EL (cell line): ENCODE results near the gene SAMD3.
A peak's percentile ranks its signal among the peaks of the same experiment; 100 is the strongest.
"Not testable (repeated sequence)": the region's sequence is repeated elsewhere in the genome, so short reads cannot be mapped to it uniquely, and the experiment has no call there.

ENCODE experiments used
- DNase-seq: peaks from one replicate; pipeline ENCODE4 v3.0.0-alpha.2; 2016

The SAMD3 gene

DNA sequence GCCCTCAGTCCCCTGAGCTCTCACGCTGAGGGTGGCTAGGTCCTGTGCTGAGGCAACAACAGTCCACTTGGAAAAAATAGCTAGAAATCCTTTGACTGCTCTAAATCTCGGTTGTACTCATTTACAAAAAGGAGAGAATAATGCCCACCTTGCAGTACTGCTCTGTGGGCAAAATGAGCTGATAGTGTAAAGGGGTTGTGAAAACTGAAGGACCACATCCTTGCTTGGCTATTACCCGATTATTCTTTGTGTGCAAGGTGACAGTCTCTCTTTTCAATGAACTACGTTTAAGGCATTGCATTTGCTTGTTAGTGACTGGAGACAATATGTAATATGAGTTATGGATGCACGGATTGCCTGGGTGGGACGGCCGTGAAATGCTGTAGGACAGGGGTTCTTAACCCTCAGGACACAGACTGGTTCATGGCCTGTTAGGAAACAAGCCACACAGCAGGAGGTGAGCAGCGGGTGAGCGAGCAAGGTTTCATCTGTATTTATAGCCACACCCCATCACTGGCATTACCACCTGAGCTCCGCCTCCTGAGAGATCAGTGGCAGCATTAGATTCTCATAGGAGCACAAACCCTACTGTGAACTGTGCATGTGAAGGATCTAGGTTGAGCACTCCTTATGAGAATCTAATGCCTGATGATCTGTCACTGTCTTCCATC, 14.6 kb downstream of the SAMD3 start:
- DNase-seq: no peak

DNA sequence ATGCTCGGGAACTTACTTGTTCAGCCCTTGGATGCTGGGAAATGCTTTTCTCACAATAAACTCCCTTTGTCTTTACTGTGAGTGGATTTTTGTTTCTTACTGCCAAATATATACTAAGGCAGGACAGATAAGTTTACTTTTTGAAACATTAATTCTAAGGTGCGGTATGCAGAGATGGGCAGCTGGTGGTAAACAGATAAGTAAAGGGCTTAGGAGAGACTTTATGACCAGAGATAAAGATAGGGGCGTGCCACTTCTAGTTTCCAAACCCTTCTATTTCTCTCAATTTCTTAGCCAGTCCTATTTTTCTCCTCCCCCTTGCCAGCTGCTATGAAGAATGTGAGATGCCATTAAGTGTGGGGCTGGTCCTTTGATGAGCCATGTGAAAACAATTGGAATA, 16.3 kb downstream of the SAMD3 start:
- no peak for DNase-seq

DNA sequence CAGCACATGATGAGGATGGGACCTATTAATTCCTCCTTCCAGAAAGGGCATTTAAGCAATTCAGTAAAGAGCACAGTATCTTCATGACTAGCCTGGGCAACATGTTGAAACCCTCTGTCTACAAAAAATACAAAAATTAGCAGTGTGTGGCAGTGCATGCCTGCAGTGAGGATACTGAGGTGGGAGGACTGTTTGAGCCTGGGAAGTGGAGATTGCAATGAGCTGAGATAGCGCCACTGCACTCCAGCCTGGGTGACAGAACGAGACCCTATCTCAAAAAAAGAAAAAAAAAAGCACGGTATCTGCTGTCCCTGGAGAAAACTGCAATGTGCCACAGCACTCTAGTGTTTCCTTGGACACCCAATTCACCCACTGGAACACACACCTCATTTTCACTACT, 18.4 kb downstream of the SAMD3 start:
- no peak for DNase-seq

DNA sequence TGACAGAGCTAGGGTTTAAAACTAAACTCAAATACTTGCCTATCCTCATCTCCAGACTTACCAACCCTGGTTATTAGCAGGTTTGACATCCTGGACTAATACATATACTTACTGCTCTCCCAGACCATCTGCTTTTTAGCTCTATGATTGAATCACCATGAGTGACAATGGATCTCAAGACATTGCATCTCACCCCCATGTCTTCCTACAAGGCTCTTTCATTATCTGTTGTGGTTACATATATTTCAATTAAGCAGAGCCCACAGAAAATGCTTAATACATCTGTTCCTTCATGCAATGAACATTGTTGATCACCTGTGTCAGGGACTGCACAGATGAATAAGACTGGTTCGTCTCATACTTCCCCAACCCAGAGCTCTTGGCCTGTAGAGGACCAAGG, 19.4 kb downstream of the SAMD3 start:
- DNase-seq: no peak

DNA sequence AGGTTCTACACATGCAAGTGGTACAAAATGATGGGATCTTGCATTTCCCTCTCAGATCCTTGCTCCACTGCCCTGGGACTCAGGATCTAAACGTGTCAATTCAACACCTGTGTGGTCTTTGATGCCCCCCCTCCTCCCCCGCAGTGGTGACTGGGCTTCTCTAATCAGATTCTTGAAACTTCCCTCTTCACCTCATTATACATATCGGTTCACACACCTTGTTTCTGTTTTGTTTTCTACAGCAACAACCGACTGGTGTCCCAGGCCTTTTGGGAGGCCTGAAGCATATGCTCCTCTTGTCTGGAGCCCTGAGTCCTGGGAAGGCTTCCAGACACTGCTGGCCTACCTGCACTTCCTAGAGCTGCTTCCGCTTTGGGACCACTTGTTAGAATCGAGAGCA, 20.0 kb downstream of the SAMD3 start:
- DNase-seq: no peak

DNA sequence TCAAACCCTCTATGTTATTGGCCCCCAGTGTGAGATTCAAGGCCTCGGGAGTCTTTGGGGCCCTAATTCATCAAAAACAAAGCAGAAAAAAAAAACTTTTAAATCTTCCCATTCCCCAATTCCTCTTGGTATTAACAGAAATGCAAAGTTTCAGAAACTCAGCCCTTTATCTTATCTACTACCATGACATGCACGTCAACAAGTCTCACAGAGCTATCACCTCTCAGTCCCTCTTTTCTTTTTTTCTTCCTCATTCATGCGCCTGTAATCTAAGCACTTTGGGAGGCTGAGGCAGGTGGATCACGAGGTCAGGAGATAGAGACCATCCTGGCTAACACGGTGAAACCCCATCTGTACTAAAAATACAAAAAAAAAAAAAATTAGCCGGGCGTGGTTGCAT, 22.7 kb downstream of the SAMD3 start:
- DNase-seq: no peak

DNA sequence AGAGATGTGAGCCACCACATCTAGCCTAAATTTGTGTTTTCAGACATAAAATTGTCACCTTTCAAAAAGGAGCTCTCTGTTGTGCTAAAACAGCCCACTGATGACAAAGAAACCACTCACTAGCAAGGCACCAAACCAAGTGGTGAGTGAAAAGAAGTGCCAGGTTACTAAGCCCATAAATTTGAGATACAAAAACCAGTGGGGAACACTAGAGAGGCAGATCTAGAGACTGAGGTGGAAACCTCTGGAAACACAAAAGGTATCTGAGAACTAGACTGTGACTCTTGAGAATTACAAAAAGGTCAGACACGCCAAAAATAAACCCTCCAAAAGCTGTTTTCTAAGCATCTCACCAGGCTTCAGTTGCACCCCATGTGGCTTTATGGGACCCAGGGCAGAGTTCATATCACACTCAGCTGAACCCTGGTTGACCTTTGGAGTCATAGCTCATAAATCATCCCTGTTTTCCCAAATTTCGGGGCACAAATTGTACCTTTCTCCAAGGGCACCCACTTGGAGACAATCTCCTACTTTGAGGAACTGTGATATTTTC, 24.2 kb downstream of the SAMD3 start:
- no peak for DNase-seq

DNA sequence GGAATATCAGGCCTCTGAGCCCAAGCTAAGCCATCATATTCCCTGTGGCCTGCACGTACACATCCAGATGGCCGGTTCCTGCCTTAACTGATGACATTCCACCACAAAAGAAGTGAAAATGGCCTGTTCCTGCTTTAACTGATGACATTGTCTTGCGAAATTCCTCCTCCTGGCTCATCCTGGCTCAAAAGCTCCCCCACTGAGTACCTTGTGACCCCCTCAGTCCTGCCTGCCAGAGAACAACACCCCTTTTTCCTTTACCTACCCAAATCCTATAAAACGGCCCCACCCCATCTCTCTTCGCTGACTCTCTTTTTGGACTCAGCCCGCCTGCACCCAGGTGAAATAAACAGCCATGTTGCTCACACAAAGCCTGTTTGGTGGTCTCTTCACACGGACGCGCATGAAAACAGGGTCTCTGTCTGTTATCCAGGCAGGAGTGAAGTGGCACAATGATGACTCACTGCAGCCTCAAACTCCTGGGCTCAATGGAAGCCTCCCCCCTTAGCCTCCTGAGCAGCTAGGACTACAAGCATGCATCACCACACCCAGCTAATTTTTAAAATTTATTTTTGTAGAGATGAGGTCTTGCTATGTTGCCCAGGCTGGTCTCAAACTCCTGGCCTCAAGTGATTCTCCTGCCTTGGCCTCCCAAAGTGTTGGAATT, 24.8 kb downstream of the SAMD3 start:
- DNase-seq: not testable (repeated sequence)

DNA sequence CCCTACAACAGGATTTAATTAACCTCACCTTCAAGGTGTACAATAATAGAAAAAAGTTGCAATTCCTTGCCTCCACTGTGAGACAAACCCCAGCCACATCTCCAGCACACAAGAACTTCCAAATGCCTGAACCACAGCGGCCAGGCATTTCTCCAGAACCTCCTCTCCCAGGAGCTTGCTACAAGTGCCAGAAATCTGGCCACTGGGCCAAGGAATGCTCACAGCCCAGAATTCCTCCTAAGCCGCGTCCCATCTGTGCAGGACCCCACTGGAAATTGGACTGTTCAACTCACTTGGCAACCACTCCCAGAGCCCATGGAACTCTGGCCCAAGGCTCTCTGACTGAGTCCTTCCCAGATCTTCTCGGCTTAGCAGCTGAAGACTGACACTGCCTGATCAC, 28.3 kb downstream of the SAMD3 start:
- not testable (repeated sequence) for DNase-seq

DNA sequence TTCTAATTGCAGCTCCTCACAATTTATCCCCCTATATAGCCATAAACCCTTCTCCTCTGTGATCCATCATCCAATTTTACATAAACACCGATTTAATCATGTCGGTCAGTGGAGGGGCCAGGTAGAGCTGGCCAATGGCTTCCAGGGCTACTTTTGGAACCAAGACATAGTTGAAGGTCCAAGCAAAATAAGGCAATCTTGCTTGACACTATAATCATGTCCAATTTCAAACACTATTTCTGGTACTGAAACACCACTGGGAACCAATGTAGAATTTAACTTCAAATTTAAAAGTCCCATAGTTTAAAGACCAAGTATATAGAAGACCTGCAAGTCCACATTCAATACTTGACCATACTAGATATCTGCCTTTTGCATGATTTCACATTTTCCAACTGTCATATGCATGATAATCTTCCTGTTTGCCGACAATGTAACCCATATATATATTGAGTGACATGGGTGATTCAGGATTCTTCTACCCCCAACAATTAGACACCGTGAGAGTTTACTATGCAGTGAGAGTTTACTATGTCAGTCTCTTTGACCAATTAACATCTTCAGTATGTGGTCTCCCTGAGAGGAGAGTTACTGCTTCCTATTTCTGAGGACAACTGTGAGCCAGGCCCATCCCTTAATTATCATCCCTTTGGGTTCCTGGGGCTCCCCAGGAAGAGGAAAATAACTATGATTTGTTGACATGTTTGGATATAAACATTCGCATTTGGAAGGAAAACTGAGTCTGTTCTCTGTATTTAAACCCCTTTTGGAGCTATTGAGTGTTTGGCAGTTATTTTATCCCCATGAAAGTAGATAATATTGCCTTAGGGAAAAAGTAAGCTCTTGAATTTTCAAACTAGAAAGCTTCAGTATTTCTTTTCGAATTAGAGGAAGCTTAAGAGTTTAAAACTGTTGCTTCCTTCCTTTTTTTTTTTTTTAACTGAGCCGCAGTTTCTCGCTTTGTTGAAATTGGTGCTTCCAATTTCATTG, 31.8 kb downstream of the SAMD3 start:
- DNase-seq: no peak

DNA sequence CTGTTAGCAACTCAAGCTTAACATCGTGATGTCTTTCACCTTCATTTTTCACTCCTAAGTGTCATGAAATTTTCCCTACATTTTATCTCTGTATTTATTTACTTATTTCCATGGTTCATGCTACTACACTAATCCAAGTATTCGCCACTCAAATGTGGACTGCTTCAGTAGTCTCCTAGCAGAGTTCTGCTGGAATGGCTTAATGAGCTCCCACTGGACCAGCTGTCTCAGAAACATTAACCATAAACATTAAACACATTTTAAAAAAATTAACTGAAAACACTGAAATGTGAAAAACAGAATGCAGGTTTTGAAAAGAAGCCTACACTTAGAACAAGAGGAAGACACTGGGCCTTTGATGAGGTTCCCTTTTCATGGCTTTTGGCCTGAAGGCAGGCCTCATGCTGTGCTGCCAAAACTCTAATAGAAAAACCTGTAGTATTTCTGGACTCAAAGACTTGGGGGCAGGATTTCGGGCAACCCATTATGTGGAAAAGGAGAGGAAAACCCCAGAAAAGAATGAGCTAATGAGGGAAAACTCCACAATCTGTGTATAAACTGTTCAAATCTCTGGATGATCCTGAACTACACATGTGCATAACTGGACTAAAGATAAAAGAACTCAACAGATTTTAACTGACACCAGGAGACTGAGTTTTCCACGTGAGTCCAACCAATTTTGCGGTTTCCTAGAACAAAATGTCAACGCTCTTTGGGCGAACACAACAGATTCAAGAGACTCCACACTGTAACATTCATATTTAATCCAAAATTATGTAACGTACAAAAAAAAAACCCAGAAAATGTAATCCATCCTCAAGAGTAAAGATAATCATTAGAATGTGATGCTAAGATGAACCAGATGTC, 33.0 kb downstream of the SAMD3 start:
- no peak for DNase-seq

DNA sequence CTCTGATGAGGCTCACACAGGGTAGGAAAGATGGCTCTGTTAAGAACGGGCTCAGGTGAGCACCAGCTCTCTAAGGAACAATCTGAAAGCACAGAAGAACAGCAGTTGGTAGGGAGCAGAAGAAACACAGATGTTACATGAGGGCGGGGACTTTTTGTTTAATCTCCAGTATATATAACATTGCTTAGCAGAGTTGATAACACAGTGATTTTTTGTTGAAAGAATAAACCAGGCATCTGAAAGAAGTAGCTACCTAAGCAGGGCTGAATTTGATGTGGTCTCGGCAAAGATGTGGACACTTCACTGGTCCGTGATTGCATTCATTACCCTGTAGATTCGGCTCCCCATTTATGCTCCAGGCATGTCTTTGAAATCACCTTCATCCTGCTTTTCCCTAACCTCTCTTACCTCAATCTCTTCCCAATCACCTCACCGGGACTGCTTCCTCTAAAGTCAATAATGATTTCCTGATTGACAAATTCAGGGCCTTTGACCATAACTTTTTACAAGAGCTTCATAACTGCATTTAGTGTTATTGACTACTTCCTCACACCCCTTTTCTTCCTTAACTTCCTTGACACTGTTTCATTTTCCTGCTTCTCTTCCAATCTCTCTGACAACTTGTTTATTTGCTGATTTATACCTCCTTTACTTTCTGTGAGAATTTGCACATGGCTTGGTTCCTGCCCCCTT, 34.4 kb downstream of the SAMD3 start:
- DNase-seq: no peak

DNA sequence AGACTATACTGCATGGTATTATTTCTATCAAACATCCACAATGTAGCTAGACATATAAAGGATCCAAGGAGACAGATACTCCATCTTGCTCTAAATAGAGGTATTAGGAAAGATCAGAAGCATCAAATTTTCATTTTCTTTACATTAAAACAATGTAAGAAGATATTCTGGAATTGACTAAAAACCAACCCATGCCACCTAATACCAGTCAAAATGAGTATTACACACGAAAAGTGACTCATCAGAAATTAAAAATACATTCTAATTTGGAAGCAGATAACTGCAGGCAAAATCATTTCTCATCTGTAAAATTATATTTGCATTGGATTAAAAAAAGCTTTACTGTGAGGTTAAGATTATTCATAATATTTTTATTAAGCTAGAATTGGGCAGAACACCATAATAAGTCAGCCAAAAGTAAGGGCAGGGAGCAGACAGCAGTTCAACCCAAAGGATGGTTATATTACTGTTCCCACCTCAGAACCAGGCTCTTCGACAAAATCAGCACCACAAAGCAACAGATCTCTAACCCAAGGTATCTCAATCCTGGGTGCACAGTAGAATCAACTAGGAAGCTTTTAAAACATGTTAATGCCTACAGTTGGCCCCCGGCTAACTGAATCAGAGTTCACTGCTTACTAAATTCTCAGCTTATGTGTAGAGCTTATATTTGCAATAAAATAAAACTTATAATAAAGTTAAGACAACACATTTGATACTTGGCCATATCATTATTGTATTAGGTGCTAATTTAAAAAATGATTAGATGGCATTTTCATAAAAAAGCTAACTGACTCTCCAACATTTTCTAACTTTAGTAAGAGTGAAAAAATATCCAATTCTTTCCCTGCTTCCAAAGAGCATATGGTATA, 35.2 kb downstream of the SAMD3 start:
- no peak for DNase-seq

DNA sequence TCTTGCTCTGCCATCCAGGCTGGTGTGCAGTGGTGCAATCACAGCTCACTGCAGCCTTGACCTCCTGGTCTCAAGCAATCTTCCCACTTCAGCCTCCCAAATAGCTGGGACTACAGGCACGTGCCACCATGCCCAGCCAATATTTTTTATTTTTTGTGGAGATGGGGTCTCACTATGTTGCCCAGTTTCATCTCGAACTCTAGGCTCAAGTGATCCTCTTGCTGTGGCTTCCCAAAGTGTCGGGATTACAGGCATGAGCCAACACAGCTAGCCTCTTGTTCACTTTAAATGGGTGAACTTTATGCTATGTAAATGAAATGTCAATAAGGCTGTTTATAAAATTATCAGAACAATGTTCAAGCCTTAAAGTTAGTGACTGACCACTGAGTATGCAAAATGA, 37.1 kb downstream of the SAMD3 start:
- no peak for DNase-seq

DNA sequence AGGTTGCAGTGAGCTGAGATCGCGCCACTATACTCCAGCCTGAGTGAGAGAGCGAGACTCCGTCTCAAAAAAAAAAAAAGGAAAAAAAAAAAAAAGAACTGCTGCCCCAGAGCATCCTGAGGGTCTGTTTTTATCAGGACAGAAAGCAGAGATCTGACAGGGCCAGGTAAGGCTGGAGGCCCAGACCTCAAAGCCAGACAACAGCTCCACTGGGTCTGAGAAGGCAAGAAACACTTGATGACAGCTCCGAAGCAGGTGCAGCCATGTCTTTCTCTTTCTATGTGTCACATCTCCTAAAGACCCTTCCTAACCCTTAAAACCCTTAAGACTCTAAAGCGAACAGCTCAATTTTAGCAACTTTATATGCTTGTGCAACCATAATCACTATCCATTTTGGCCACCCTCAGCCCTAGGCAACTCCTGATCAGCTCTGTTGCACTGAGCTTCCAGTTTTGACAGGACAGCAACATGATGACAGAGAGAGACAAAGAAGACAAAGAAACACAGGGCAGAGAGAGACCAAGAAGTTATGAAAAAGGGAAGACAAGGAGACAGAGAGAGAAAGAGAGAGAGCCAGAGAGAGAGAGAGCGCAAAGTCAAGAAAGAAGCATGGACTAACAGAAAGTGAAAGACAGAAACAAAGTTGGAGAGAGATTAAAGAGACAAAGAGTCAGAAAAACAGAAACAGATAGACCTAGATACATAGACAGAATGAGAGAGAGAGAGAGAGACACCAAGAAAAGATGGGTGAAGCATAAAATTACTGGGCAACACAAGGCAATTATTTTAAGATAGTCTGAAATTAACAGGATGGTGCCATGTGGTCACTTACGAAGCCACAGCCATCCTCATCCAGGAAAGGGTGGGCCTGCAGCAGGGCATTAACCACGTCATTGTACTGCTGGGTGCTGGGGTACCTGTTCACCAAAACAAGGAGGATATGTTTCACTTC, 39.2 kb downstream of the SAMD3 start:
- no peak for DNase-seq

DNA sequence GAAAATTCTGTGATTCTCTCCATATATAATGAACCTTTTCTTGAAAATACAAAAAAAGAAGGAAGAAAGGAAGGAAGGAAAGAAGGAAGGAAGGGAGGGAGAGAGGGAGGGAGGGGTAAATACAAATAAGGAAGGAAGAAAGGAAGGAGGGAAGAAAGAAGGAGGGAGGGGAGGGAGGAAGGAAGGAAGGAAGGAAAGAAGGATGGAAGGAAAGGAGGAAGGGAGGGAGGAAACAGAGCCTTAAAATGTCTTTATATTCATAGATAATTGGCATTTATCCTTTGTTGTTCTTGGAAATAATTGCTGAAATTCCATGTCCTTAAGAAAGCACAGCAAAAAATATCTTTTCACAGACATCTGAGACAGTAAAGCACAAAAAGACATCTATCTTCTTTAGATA, 40.3 kb downstream of the SAMD3 start:
- DNase-seq: no peak

DNA sequence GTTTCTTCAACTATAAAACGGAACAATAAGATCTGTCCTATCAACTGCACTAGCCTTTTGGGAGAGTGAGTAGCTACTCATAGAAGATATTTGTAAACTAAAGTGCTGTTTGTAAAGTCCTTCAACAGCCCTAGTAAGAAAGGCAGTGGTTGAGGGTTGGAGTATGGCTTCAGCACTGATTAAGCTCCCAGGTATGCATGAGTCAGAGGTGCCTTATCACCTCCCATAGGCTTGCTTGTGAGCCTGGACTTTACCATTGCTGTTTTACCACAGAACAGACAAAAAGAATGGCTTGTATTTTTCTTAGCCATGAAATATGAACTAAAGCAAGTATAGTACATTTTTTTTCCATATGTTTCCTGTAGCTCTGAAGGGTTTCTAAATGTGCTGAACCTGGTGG, 44.1 kb downstream of the SAMD3 start:
- DNase-seq: peak; percentile 91

DNA sequence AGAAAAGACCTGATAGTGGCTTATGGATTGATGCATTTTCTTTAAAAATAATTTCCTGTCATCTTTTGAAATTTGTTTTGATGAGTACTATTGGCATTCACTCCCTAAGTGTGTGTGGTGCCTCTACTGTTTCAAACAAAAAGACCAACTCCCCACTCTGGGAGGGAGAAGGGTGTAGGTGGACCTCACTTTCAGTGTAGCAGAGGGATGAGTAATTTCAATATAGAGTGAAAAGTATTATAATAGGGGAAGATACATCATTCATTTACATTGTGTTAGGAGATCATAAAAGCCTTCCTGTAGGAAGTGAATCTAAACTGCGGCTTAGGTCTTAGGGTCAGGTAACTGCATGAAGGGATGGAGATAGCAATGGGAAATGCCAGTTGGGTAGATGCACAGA, 46.4 kb downstream of the SAMD3 start:
- DNase-seq: no peak

DNA sequence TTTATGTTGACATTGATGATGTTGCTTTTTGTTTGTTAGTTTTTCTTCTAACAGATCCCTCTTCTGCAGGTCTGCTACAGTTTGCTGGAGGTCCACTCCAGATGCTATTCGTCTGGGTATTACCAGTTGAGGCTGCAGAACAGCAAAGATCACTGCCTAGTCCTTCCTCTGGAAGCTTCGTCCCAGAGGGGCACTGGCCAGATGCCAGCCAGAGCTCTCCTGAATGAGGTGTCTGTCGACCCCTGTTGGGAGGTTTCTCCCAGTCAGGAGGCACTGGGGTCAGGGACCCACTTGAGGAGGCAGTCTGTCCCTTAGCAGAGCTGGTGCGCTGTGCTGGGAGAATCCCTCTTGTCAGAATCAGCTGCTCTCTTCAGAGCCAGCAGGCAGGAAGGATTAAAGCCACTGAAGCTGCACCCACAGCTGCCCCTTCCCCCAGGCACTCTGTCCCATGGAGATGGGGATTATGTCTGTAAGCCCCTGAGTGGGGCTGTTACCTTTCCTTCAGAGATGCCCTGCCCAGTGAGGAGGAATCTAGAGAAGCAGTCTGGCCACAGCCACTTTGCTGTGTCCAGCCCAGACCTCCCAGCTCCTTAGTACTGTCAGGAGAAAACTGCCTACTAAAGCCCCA, 49.3 kb downstream of the SAMD3 start:
- DNase-seq: not testable (repeated sequence)
